Cerebellar cortex (tissue), 1 donor: ENCODE measurements around the gene GGPS1.
"Not testable (repeated sequence)": the region's sequence is repeated elsewhere in the genome, so short reads cannot be mapped to it uniquely, and the experiment has no call there.

Experiments
- DNase-seq: peaks from one replicate; pipeline ENCODE4 v3.0.0-alpha.2; 2015; ENCODE audit warnings: low spot score

Gene GGPS1

GRCh38 chr1:235304549-235305451 is 23.6 kb upstream of the GGPS1 start:
- no peak for DNase-seq

GRCh38 chr1:235307158-235308124 is 20.9 kb upstream of the GGPS1 start:
- no peak for DNase-seq

- not testable (repeated sequence) for DNase-seq
These were observed 19.2 kb upstream of the GGPS1 start for GRCh38 chr1:235309206-235309605.

- DNase-seq = no peak
These were observed 15.1 kb upstream of the GGPS1 start for GRCh38 chr1:235313262-235313661.

GRCh38 chr1:235313931-235314678 is 14.3 kb upstream of the GGPS1 start:
- DNase-seq = no peak

GRCh38 chr1:235315173-235315572 is 13.2 kb upstream of the GGPS1 start:
- no peak for DNase-seq

GRCh38 chr1:235315735-235316134 is 12.6 kb upstream of the GGPS1 start:
- DNase-seq = no peak

GRCh38 chr1:235317168-235317567 is 11.2 kb upstream of the GGPS1 start:
- DNase-seq = no peak

- no peak for DNase-seq
These were observed 9.1 kb upstream of the GGPS1 start for GRCh38 chr1:235319255-235319654.

- no peak for DNase-seq
These were observed 7.7 kb upstream of the GGPS1 start for GRCh38 chr1:235320521-235321179.

GRCh38 chr1:235324296-235324695 is 4.1 kb upstream of the GGPS1 start:
- no peak for DNase-seq

GRCh38 chr1:235325139-235325538 is 3.2 kb upstream of the GGPS1 start:
- no peak for DNase-seq

- no peak for DNase-seq
These were observed 2.5 kb upstream of the GGPS1 start for GRCh38 chr1:235325854-235326253.

- DNase-seq = peak; percentile 22
These were observed 1.4 kb upstream of the GGPS1 start for GRCh38 chr1:235326719-235327558.

GRCh38 chr1:235327559-235328270 is 655 bp upstream of the GGPS1 start, which contains the start of gene ARID4B:
Gene ARID4B (minus strand): TSS chr1:235328179. CDS start chr1:235326919, 1,260 bp downstream.
- DNase-seq = no peak

- DNase-seq = no peak
These were observed 951 bp downstream of the GGPS1 start for GRCh38 chr1:235329139-235329902.

GRCh38 chr1:235330918-235331285 is 2.5 kb downstream of the GGPS1 start:
- DNase-seq = no peak

- DNase-seq = no peak
These were observed 3.0 kb downstream of the GGPS1 start for GRCh38 chr1:235331401-235331800.

- no peak for DNase-seq
These were observed 8.5 kb downstream of the GGPS1 start for GRCh38 chr1:235336903-235337302.
